Ascending aorta (tissue), 2 donors: ENCODE data around the gene PDZRN3. TPM values are rescaled to one million over a fixed set of nuclear protein-coding genes. Genes with fewer than 3 reads are reported as not detected.

Experiments
- DNase-seq, 2 donors: peaks; one replicate each; pipeline ENCODE4 v3.0.0-alpha.2; 2019; ENCODE audit warnings: low spot score in 2 of 2
- H3K27ac ChIP-seq, 2 donors: fragments of 200-600 bp; sonication (generic); one replicate each; pipeline ENCODE4 v1.5.1; 2016 to 2017; ENCODE audit warnings: mild to moderate bottlenecking in 1 of 2
- H3K27me3 ChIP-seq: fragments of 200-600 bp; sonication (generic); one replicate; pipeline ENCODE4 v1.5.1; 2017
- H3K36me3 ChIP-seq, 2 donors: fragments of 200-600 bp; sonication (generic); one replicate each; pipeline ENCODE4 v1.5.1; 2016
- H3K4me1 ChIP-seq, 2 donors: fragments of 200-600 bp; sonication (generic); one replicate each; pipeline ENCODE4 v1.5.1; 2016 to 2017; ENCODE audit warnings: mild to moderate bottlenecking in 1 of 2
- H3K4me3 ChIP-seq, 2 donors: fragments of 200-600 bp; sonication (generic); one replicate each; pipeline ENCODE4 v1.5.1; 2016 to 2017; ENCODE audit warnings: mild to moderate bottlenecking in 1 of 2
- H3K9me3 ChIP-seq, 2 donors: fragments of 200-600 bp; sonication (generic); one replicate each; pipeline ENCODE4 v1.5.1; 2016
- CTCF ChIP-seq, 3 experiments: fragments of 200-600 bp in 2 of 3; fragments of 450-650 bp in 1 of 3; sonication (generic) in 2 of 3; IDR thresholded peaks; one replicate each; pipeline ENCODE4 v1.5.1; 2016 to 2019; ENCODE audit warnings: antibody characterized with exemption in 3 of 3, mild to moderate bottlenecking in 1 of 3, moderate library complexity in 1 of 3
- intact Hi-C: fragments of 100-400 bp; cut with DNase I; formaldehyde crosslinking; loops from one replicate; pipeline ENCODE4 v1.15.1; 2023
- total RNA-seq: library from RNA; depleted of rRNA; stranded (reverse); fragments of >200 nt; gene quantifications from one replicate; pipeline ENCODE4 v1.1.0, GENCODE V29; 2016

The PDZRN3 gene
- total RNA-seq, 1 donor from 2014 or later: 71.9 TPM

DNA sequence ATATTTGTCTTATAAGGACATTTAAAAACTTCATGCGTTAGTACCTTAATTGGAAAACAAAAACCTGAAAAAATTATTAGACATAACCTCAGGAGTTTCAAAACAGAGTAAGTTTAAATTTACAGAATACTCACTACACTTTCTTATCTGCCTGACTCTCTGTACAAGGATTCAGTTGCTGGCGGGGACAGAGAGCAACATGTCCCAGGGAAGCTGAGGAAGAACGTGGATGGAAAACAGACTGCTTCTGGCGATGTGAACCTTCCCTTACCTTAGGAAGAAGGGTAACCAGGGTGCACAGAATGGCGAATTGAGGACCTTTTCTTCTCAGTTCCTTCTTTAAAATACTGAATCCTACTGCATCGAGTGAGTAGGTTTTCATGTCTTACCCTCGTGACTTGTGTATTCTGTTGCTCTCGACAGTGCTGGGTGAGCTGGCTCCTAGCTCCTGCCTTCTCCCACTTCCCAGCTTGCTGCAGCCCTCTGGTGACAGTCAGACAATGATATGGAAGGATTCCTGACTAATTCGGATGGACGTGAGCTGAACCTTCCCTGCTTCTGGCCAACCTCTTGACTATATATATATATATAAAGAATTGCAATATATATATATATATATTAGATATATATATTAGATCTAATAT lies 178.2 kb downstream of the PDZRN3 start:
- no peak for DNase-seq
- intact Hi-C loops: loop anchor here (5.0 kb wide), 1 partner anchor 344 kb away; no protein-coding TSS in a partner anchor
- H3K4me1 ChIP-seq: peaks cover 0 to 25% of the 10 kb centered on the region in 2 donors

GRCh38 chr3:73442886-73443285 lies 181.9 kb downstream of the PDZRN3 start:
- Histone ChIP-seq H3K4me1 (peaks cover 0 to 11% of the 10 kb centered on the region in 2 donors), H3K27ac (no peak overlapping the region), H3K9me3 (no peaks in the 10 kb centered on the region), H3K27me3 (no peaks in the 10 kb centered on the region), H3K4me3 (no peak overlapping the region), H3K36me3 (no peaks in the 10 kb centered on the region)
- intact Hi-C loops: no loop called here
- TF ChIP-seq CTCF (IDR thresholded peaks at IDR 0.05): no peak
- DNase-seq: no peak

More for the DNA sequence above, 178.2 kb downstream of the PDZRN3 start:
- no peak for TF ChIP-seq CTCF (IDR thresholded peaks at IDR 0.05)
- H3K27me3 ChIP-seq: no peaks in the 10 kb centered on the region
- no peaks in the 10 kb centered on the region for H3K9me3 ChIP-seq
- no peak overlapping the region for H3K27ac ChIP-seq
- H3K4me3 ChIP-seq: no peak overlapping the region
- no peaks in the 10 kb centered on the region for H3K36me3 ChIP-seq

DNA sequence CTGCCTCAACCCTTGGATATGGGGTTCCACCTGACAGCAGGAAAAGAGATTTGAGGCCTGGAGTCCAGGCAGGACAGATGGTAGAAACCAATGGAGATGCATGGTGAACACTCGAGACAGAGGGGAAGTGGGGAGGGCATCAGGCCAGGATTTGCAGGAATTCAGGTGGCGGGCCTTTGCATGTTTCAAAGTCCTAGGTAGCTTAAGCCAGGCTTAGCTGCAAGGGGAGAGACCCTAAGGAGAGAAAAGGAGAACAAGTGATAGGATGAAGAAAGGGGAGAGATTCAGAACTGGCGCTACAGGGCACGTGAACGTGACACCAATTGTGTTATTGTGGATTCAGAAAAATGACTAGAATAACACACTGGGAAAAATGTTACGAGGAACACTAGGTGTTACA lies 182.6 kb downstream of the PDZRN3 start:
- Histone ChIP-seq H3K4me1 (peaks cover 0 to 4% of the 10 kb centered on the region in 2 donors), H3K4me3 (no peak overlapping the region), H3K27me3 (no peaks in the 10 kb centered on the region), H3K9me3 (no peaks in the 10 kb centered on the region), H3K27ac (no peak overlapping the region), H3K36me3 (no peaks in the 10 kb centered on the region)
- intact Hi-C loops: no loop called here
- TF ChIP-seq CTCF (IDR thresholded peaks at IDR 0.05): no peak
- no peak for DNase-seq

GRCh38 chr3:73437828-73438227 lies 186.9 kb downstream of the PDZRN3 start:
- no peak overlapping the region for H3K27ac ChIP-seq
- no peak overlapping the region for H3K4me3 ChIP-seq
- H3K36me3 ChIP-seq: no peaks in the 10 kb centered on the region
- DNase-seq: no peak
- intact Hi-C loops: no loop called here
- peaks cover 0 to 10% of the 10 kb centered on the region in 2 donors for H3K4me1 ChIP-seq
- H3K9me3 ChIP-seq: no peaks in the 10 kb centered on the region
- no peaks in the 10 kb centered on the region for H3K27me3 ChIP-seq
- TF ChIP-seq CTCF (IDR thresholded peaks at IDR 0.05): no peak

DNA sequence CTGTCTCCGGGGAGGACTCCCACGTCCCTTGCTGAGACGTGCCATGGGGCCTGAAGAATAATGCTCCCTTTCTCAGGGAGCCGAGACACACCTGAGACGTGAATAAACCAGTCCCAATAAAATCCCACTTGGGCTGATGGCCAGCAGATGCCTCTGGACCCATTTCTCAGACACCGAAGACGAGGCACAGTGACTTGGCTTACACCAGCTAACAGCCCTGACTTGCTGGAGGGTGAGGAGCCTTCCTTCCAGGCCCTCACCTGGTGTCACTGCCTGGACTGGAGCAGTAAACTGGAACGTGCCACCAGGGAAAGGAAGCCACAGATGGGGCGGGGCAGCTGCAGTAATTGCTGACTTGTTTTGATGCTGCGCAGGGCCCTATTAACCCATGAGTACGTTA lies 189.7 kb downstream of the PDZRN3 start:
- TF ChIP-seq CTCF (IDR thresholded peaks at IDR 0.05): no peak
- H3K9me3 ChIP-seq: no peaks in the 10 kb centered on the region
- no peak overlapping the region for H3K4me3 ChIP-seq
- intact Hi-C loops: no loop called here
- H3K27ac ChIP-seq: no peak overlapping the region
- no peak for DNase-seq
- no peaks in the 10 kb centered on the region for H3K36me3 ChIP-seq
- H3K4me1 ChIP-seq: peaks cover 0 to 14% of the 10 kb centered on the region in 2 donors
- no peaks in the 10 kb centered on the region for H3K27me3 ChIP-seq
